PC-3 (cell line): Measurements from ENCODE around the gene USP1. TPM values are rescaled to one million over a fixed set of nuclear protein-coding genes. Genes with fewer than 3 reads are reported as not detected.

Source experiments
- ATAC-seq: fragments of 200-7000 bp; cut with Tn5 transposase; 2 replicates; pipeline ENCODE4 v1.9.1; 2020; ENCODE audit warnings: mild to moderate bottlenecking, moderate library complexity
- BruUV-seq: library from RNA; stranded (reverse); fragments of 400-500 nt; replicated peaks from 2 replicates; lab custom pipeline; 2021; lab: Mats Ljungman, UMichigan
- CTCF ChIA-PET: fragments of 300-600 bp; sonication (Branson Sonifier 250); formaldehyde crosslinking; loops from one replicate; lab custom pipeline; 2022; ENCODE audit warnings: antibody characterized with exemption; lab: Charles Lee
- POLR2A ChIA-PET: fragments of 300-600 bp; sonication (Branson Sonifier 250); formaldehyde crosslinking; loops from one replicate; lab custom pipeline; 2022; ENCODE audit warnings: antibody characterized with exemption; ENCODE audit not compliant: unreplicated experiment; lab: Charles Lee
- DNase-seq: peaks from one replicate; pipeline ENCODE4 v3.0.0-alpha.2; 2015
- H2AFZ ChIP-seq: fragments of 300-600 bp; sonication (generic); 2 replicates; pipeline ENCODE4 v1.6.0; 2016; ENCODE audit warnings: antibody characterized with exemption, low read length
- H3F3A ChIP-seq: fragments of 300-600 bp; sonication (generic); one replicate; pipeline ENCODE4 v1.6.0; 2017; ENCODE audit warnings: antibody characterized with exemption, low read length, control low read depth, mild to moderate bottlenecking; ENCODE audit not compliant: unreplicated experiment
- H3K27ac ChIP-seq: fragments of 300-600 bp; sonication (generic); 2 replicates; pipeline ENCODE4 v1.5.1; 2016; ENCODE audit warnings: mild to moderate bottlenecking, low read length
- H3K27me3 ChIP-seq: fragments of 300-600 bp; sonication (generic); 2 replicates; pipeline ENCODE4 v1.6.1; 2016; ENCODE audit warnings: low read length, mixed read lengths
- H3K36me3 ChIP-seq: fragments of 300-600 bp; sonication (generic); 2 replicates; pipeline ENCODE4 v1.6.1; 2016; ENCODE audit warnings: low read depth, mixed run types, low read length, mixed read lengths
- H3K4me1 ChIP-seq: fragments of 300-600 bp; sonication (generic); 2 replicates; pipeline ENCODE4 v1.5.1; 2016; ENCODE audit warnings: low read length; ENCODE audit not compliant: insufficient read depth
- H3K4me2 ChIP-seq: fragments of 300-600 bp; sonication (generic); 2 replicates; pipeline ENCODE4 v1.6.0; 2016; ENCODE audit warnings: low read length
- H3K4me3 ChIP-seq: fragments of 300-600 bp; sonication (generic); 2 replicates; pipeline ENCODE4 v1.5.1; 2016; ENCODE audit warnings: mild to moderate bottlenecking, low read length, mixed read lengths
- H3K79me2 ChIP-seq: fragments of 300-600 bp; sonication (generic); 2 replicates; pipeline ENCODE4 v1.6.1; 2017; ENCODE audit warnings: low read length, mixed read lengths
- H3K9ac ChIP-seq: fragments of 300-600 bp; sonication (generic); 2 replicates; pipeline ENCODE4 v1.6.0; 2016; ENCODE audit warnings: mild to moderate bottlenecking, low read length
- H3K9me2 ChIP-seq: fragments of 300-600 bp; sonication (generic); replicated peaks from 2 replicates; pipeline ENCODE4 v1.6.1; 2016; ENCODE audit warnings: mixed run types, low read length, mixed read lengths
- H3K9me3 ChIP-seq: fragments of 300-600 bp; sonication (generic); 2 replicates; pipeline ENCODE4 v1.6.1; 2016; ENCODE audit warnings: low read length, mixed read lengths
- H4K20me1 ChIP-seq: fragments of 300-600 bp; sonication (generic); 2 replicates; pipeline ENCODE4 v1.6.1; 2016; ENCODE audit warnings: low read length, mixed read lengths
- EZH2 ChIP-seq: fragments of 300-600 bp; sonication (generic); IDR thresholded peaks from one replicate; pipeline ENCODE4 v1.6.1; 2017; ENCODE audit warnings: antibody characterized with exemption, mild to moderate bottlenecking, low read length; ENCODE audit not compliant: unreplicated experiment
- EZH2phosphoT487 ChIP-seq: fragments of 300-600 bp; sonication (generic); IDR thresholded peaks from 2 replicates; pipeline ENCODE4 v1.6.1; 2018; ENCODE audit warnings: mild to moderate bottlenecking, antibody characterized with exemption, low read length, borderline replicate concordance
- intact Hi-C: fragments of 100-400 bp; cut with micrococcal nuclease; formaldehyde crosslinking; loops from 2 replicates; pipeline ENCODE4 v1.9.0; 2023
- total RNA-seq: library from RNA; depleted of rRNA; stranded (reverse); fragments of >200 nt; gene quantifications from 2 replicates; pipeline ENCODE4 v1.2.3, GENCODE V29; 2014
- TF ChIP-seq, protein P1 (sequence below): fragments of 300-600 bp; sonication (generic); conservative IDR thresholded peaks from 2 replicates; pipeline ENCODE4 v1.5.1; 2017; ENCODE audit warnings: antibody characterized with exemption, low read depth, mild to moderate bottlenecking, low read length

The USP1 gene
- total RNA-seq, 1 experiment from 2014 or later, result 42.6 TPM

DNA sequence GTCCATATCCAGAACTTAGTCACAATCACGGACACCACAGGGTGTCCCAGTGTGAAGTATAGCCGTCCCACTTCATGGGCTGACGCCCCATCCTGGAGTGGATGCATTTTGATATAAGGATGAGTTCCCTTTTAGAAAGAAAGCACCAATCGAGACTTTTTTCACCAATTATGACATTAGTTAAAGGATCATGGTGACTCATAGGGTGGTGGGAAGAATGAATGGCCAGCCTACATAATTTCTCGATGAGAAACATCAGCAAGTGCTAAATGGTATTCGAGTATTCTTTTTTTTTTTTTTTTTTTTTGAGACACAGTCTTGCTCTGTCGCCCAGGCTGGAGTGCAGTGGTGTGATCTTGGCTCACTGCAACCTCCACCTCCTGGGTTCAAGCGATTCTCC lies 38.5 kb upstream of the USP1 start:
- Histone ChIP-seq H4K20me1 (no peaks in the 10 kb centered on the region), H3K79me2 (no peaks in the 10 kb centered on the region), H3K4me2 (no peak overlapping the region), H3K4me1 (no peaks in the 10 kb centered on the region), H3K27ac (no peak overlapping the region), H3K9me2 (no peaks in the 10 kb centered on the region), H3K9me3 (no peaks in the 10 kb centered on the region), H2AFZ (no peak overlapping the region), H3K27me3 (no peaks in the 10 kb centered on the region), H3K9ac (no peak overlapping the region), H3K4me3 (no peak overlapping the region), H3K36me3 (no peaks in the 10 kb centered on the region), H3F3A (no peaks in the 10 kb centered on the region)
- ATAC-seq (no peak), DNase-seq (peak; percentile 52)
- CTCF ChIA-PET, result no interaction called here
- TF ChIP-seq EZH2phosphoT487 (no peak), EZH2 (no peak)
- TF ChIP-seq, protein P1, sequence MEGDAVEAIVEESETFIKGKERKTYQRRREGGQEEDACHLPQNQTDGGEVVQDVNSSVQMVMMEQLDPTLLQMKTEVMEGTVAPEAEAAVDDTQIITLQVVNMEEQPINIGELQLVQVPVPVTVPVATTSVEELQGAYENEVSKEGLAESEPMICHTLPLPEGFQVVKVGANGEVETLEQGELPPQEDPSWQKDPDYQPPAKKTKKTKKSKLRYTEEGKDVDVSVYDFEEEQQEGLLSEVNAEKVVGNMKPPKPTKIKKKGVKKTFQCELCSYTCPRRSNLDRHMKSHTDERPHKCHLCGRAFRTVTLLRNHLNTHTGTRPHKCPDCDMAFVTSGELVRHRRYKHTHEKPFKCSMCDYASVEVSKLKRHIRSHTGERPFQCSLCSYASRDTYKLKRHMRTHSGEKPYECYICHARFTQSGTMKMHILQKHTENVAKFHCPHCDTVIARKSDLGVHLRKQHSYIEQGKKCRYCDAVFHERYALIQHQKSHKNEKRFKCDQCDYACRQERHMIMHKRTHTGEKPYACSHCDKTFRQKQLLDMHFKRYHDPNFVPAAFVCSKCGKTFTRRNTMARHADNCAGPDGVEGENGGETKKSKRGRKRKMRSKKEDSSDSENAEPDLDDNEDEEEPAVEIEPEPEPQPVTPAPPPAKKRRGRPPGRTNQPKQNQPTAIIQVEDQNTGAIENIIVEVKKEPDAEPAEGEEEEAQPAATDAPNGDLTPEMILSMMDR, result no peak
- intact Hi-C loops, result no loop called here
- no TSS peak for BruUV-seq
- POLR2A ChIA-PET, result no interaction called here

DNA sequence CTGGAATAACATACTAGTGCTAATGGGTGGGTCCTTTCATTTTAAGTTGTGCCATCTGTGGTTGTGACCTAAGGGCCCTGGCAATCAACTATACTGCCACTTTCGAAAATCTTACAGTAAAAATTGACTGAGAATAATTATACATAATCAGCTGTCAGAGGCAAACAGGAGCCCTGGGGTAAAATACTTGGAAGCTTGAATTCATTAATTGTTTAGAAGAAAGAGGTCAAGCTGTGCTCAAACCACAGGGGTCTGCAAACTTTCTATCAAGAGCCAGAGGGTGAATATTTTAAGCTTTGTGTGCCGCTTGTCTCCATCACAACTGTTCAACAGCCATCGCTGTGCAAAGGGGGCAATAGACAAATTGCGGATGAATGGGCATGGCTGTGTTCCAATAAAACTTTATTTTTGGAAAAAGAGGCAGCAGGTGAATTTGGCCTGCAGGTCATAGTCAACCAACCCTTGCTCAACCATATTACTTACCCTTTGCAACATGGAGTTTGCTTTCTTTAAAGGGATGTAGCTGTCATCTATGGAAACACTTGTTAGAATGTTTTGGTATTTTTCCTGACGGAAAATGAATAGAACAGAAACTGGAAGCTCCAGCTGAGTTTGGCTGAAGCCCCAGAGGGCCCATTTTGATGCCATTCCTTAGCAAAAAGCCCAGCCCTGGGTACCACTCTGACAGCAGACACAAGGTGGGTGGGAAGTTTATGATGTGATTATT lies 35.7 kb upstream of the USP1 start:
- Histone ChIP-seq H3K9me2 (no peaks in the 10 kb centered on the region), H3K9me3 (no peaks in the 10 kb centered on the region), H3F3A (no peaks in the 10 kb centered on the region), H3K4me1 (no peaks in the 10 kb centered on the region), H2AFZ (no peak overlapping the region), H3K9ac (no peak overlapping the region), H4K20me1 (no peaks in the 10 kb centered on the region), H3K36me3 (no peaks in the 10 kb centered on the region), H3K27me3 (no peaks in the 10 kb centered on the region), H3K4me2 (no peak overlapping the region), H3K79me2 (no peaks in the 10 kb centered on the region), H3K27ac (no peak overlapping the region), H3K4me3 (no peak overlapping the region)
- DNase-seq (no peak), ATAC-seq (no peak)
- no TSS peak for BruUV-seq
- intact Hi-C loops, result no loop called here
- ChIA-PET POLR2A (no interaction called here), CTCF (no interaction called here)
- TF ChIP-seq EZH2, result no peak
- TF ChIP-seq, protein P1, result no peak
- no peak for TF ChIP-seq EZH2phosphoT487

DNA sequence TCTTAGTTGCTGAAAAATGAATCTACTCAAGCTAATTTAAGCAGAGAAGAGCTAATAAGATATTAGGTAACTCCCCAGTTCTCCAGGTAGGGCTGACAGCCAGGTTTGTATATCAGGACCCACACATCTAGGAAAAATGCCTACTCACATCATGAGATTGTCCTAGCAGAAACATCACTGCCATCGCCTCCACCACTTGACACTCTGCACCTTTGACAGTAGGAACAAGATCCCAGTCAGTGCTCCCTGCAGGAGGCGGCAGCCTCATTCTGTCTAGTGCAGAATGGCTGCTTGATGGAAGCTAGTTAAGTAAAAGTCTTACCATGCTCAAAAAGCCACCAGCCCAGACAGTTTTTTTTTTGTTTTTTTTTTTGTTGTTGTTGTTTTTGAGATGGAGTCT lies 31.6 kb upstream of the USP1 start:
- no TSS peak for BruUV-seq
- Histone ChIP-seq H2AFZ (no peak overlapping the region), H3K4me2 (no peak overlapping the region), H3K9me2 (no peaks in the 10 kb centered on the region), H3K9me3 (no peaks in the 10 kb centered on the region), H3K4me1 (no peaks in the 10 kb centered on the region), H3K9ac (no peak overlapping the region), H3K36me3 (no peaks in the 10 kb centered on the region), H4K20me1 (no peaks in the 10 kb centered on the region), H3K27ac (no peak overlapping the region), H3F3A (no peaks in the 10 kb centered on the region), H3K27me3 (no peaks in the 10 kb centered on the region), H3K4me3 (no peak overlapping the region), H3K79me2 (no peaks in the 10 kb centered on the region)
- CTCF ChIA-PET, result no interaction called here
- ATAC-seq, result no peak
- DNase-seq, result no peak
- intact Hi-C loops, result loop anchor here (5.0 kb wide), 1 partner anchor 108 kb away; no protein-coding TSS in a partner anchor
- TF ChIP-seq EZH2 (no peak), EZH2phosphoT487 (no peak)
- TF ChIP-seq, protein P1, result no peak
- POLR2A ChIA-PET, result interaction anchor here (0.7 kb wide), 1 partner anchor 917 kb away, joined by 3 read pairs; no protein-coding TSS in a partner anchor
